GM19372 (cell line): ENCODE measurements around the gene SDF4.
"Not testable (repeated sequence)": the region's sequence is repeated elsewhere in the genome, so short reads cannot be mapped to it uniquely, and the experiment has no call there.

ENCODE experiments used
- ATAC-seq: cut with Tn5 transposase; IDR thresholded peaks from one replicate; pipeline ENCODE4 v1.9.1; 2021; ENCODE audit warnings: mild to moderate bottlenecking, low read depth, moderate library complexity; ENCODE audit not compliant: unreplicated experiment

The SDF4 gene

DNA sequence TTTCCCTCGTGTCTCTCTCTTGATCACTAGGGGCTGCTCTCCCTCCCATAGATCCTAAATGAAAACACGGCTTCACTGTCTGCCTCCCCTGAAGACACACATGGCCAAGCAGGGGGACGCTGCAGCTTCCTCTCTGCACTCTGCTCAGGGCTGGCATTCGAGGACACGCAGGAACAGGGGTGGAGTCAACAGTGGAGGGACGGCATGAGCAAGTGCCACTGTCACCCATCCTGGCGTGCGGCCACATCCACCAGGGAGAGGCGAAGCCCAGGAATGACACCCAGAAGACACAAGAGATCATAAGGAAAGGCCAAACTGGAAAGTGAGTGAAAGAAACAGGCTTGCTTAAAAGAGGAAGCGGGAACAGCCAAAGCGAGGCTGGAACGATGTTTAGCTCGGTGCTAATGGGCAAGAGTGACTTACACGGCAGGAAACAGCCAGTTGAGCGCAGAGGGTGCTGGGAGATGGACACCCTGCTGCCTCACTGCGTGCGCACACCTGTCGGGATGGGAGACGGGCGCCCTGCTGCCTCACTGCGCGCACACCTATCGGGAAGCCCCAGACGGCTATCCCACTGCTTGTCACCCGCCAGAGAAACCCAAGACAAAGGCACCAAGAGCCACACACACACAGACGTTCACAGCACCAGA, 28.3 kb upstream of the SDF4 start:
- ATAC-seq, result no peak

DNA sequence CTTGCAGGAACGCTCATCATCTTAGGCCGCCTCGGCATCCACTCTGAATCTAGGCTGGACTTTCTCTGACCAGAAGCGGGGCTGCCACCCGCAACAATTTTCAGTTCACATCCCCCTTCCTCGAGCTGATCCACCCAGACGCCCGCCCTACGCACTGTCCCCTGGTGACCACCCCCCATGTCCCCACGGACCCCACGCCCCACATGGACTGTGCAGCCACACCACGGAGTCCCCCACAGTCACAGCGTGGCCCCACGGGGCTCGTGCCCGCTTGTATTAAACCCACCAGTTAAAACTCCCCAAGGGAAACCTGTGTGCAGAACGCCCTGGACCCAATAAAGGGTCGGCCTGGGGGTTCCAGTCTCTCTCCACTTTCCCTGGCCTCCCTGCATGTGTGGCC, 27.7 kb upstream of the SDF4 start:
- ATAC-seq, result no peak

DNA sequence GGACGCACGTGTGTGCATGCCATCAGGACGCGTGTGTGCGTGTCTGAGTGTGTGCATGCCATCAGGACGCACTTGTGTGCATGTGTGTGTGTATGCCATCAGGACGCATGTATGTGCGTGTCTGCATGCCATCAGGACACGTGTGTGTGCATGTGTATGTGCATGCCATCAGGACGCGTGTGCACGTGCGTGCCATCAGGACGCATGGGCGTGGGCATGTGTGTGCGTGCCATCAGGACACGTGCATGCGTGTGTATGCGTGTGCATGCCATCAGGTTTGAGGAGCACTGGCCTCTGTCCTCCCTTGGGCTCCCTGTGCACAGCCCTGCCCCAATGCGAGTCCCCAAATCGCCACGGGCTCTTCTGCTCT, 27.3 kb upstream of the SDF4 start:
- ATAC-seq, result no peak

DNA sequence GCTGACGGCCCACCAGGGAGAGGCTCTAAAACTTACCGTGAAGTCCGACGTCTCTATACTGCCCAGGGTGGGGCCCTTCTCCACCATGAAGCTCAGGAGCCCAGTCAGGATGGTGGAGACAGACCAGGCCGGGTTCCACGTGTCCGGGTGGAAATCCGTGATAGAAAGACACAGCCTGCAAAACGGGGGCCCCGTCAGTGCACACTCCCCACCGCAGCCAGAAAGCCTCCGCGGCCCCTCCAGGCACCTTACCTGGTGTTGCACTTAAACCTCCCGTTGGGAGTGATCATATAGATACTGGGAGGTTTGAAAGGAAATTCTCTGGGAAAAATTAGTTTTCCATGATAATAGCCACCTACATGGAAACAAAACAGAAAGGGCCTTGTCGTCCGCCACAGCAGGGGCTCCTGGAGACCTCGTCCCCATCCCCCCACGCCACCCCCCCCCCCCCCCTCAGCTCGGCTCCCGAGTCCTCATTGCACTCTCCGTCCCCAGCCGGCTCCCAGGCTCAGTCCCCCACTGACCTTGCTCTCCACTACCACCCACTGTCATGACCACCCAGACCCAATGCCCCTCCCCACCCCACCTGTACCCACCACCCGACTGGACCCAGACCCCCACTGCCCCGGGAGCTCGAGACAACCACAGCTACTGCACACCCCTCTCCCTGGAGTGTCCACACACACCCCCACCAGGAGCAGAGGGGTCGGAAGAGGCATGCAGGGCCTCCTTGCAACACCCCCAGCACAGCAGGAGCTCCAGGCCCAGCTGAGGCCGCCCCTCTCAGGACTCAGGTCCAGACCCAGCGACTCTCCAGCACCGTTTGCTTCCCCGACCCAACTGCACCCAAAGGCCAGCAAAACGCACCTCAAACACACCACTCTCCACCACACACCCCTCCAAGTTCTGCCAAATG, 25.4 kb upstream of the SDF4 start:
- no peak for ATAC-seq

DNA sequence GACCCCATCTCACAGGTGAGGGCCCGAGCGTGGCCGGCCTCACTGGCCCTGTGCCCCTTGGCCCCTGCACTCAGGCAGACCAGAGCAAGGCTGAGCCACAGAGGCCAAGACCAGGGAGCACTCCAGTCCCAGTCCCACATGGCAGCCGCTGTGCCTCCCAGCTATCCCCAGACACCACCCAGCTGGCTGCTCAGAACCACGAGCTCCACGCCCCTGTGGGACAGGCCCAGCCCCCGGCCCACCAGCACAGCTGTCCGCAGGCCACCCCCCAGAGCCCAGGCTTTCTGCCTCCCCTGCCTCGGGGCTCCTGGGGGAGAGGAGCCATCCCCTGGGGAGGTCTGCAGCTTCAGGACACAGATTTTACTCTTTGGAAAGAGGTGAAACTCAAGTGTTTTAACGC, 23.8 kb upstream of the SDF4 start:
- no peak for ATAC-seq

DNA sequence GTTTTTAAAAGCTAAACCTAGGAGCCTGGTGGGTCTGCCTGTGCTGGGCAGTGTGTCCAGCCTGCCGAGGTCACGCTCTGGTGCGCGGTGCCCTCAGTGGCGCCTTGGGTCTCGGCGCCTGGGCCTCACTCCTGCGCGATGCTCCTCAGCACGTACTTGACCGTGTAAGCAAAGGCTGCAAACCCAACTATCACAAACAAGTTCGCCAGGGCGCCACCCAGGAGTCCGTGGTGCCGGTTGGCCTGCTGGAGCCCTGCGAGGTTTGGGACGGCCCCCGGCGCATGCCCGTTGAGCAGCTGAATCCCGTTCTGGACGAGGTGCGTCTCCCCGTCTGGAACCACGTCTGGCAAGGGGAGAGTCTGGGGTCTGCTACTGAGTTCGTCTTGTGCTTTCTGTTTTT, 23.3 kb upstream of the SDF4 start:
- ATAC-seq, result no peak

DNA sequence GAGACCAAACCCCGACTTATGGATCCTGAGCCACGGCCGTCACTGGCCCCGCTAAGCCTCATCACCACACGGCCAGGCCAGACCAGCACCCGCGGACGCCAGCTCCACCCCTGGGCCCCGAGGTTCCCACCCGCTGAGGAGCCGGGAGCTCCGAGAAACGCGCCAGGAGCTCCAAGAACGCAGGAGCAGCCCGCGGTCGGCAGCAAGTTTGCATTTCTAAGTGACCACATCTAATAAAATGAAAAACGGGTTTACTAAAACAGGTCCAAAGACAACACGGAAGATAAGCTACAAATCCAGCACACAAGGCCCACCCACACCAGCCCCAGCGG, 22.8 kb upstream of the SDF4 start:
- ATAC-seq, result no peak

DNA sequence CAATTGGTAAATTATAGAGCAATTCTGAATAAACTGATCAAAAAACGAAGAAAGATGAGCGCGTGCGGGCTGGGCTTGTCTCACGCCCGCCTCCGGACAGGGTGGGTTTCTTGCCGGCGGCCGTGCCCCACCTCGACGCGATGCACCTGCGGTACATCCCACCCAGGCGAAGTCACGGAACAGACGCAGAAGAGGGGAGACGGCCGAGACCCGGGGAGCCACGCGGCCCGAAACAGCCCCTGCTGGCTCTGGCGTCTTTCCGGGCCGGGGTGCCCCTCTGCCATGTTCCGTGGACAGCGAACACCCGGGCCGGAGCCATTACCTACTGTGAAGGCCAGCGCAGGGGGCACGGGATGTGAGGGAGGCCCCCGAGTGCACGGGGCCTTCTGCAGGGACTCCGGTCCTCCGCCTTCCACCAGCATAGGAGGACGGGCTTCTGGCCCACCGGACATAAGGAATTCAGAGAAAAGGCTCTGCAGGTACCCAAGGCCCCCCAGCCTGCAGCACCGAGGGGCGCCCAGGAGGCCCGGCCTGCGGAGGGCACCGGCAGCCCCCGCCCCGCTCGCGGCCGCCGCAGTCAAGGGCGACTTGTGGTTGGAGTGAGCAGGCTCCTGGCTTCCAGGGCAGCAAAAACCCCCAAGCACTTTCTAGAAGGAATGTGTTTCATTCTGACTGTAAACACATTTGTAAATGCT, 22.3 kb upstream of the SDF4 start:
- ATAC-seq, result no peak

DNA sequence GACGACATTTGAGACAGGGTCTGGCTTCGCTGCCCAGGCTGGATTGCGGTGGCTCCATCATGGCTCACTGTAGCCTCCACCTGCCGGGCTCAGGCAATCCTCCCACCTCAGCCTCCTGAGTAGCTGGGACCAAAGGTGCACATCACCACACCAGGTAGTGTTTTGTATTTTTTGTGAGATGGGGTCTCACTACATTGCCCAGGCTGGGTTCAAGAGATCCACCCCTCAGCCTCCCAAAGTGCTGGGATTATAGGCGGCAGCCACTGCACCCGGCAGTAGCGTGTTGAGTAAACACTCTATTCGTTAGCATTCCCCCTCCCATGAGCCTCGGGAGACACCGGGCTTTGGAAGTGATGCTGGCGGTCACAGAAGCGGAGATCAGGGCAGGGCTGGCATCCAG, 21.5 kb upstream of the SDF4 start:
- no peak for ATAC-seq

DNA sequence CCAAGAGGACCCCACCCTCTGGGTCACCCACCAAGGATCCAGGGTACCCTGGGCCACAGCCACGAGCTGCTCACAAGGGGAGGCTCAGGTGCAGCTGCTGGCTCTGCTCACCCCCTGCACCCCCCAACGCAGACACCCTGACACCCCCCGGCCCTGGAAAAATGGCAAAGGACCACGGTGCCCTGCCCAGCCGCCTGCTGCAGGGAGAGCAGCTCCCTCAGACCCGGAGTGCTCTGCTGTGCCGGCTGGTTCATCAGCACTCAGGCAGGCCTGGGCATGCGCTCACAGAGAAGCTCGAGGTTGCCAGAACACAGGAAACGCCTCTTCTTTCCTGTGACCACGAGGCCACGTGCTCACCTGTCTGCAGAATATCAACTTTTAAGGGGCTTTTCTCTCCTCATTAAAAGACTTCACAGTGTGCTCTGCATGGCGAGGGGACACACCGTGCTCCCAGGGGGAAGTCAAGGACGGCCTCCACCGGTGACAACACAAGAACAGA, 19.0 kb upstream of the SDF4 start:
- ATAC-seq, result no peak

DNA sequence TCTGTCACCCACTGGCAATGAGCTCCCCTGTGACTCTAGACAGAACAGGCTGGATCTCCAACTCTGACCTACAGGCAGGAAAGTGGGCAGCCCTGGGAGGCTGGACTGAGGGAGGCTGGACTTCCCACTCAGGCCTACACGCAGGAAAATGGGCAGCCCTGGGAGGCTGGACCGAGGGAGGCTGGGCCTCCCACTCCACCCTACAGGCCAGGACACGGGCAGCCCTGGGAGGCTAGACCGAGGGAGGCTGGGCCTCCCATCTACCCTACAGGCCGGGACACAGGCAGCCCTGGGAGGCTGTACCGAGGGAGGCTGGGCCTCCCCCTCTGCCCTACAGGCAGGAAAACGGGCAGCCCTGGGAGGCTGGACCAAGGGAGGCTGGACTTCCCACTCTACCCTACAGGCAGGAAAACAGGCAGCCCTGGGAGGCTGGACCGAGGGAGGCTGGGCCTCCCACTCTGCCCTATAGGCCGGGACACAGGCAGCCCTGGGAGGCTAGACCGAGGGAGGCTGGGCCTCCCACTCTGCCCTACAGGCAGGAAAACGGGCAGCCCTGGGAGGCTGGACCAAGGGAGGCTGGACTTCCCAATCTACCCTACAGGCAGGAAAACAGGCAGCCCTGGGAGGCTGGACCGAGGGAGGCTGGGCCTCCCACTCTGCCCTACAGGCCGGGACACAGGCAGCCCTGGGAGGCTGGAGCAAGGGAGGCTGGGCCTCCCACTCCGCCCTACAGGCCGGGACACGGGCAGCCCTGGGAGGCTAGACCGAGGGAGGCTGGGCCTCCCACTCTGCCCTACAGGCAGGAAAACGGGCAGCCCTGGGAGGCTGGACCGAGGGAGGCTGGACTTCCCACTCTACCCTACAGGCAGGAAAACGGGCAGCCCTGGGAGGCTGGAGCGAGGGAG, 16.5 kb upstream of the SDF4 start:
- ATAC-seq, result not testable (repeated sequence)

DNA sequence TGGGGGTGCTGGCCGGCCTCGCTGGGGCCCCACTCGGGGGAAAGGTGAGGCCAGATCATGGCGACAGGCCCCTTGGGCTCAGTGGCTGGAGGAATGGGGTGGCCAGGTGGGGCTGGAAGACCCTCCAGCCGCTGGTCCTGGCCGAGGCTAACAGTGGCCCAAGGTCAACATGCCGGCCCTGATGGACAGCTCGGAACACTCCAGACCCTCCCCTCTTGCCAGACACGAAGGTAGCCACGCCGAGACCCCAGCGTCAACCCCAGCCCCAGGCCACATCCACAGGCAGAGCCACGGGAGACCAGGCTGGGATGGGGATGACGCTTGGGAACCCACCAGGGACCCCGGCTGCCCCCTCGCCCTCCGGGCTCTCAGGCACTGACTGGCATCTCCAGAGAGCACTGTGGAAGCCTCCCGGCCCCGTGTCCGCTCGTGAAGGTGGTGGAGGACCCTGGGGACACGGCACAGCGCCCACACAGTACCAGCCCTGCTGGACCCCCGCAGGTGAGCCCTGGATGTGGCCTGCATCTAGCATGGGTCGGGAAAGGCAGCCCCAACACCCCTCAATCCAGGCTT, 15.6 kb upstream of the SDF4 start:
- ATAC-seq, result no peak

DNA sequence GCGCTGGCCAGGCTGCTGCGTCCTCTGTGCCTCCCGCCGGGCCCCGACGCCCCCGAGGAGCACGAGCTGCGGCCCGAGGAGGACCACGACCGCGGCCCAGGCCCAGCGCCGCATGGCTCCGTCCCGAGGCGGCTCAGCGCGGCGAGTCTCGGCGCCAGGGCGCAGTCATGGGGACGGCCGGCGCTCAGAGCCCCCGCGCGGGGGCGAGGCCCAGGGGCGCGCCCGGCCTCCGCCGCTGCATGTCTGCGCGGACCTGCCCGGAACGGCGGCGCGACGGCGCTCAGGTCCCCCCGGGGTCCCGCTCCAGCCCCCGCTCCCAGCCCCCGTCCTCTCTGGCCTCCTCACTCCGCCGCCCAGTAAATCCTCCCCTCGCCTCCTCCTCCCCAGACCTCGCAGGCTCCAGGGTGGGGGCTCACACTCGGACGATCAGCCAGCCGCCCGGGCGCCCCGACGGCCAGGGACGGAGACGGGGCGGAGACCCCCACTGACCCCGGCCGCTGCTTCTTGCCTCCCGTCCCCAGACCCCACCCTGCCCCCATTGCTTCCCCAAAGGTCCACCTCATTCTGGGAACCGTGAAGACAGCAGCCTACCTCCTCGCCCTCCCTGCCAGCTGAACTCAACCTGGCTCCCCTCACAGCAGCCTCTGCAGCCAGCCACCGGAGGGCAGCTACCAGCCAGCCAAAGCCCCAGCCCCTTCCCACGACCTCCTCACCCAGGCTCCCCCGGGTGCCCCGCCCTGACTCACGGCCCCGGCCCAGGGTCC, 15.0 kb upstream of the SDF4 start, which contains the start of gene C1QTNF12:
TSS of gene C1QTNF12 (minus strand) at position 146 of the 764 bp plus-strand sequence. CDS start at position 114, 32 bp downstream.
- no peak for ATAC-seq

DNA sequence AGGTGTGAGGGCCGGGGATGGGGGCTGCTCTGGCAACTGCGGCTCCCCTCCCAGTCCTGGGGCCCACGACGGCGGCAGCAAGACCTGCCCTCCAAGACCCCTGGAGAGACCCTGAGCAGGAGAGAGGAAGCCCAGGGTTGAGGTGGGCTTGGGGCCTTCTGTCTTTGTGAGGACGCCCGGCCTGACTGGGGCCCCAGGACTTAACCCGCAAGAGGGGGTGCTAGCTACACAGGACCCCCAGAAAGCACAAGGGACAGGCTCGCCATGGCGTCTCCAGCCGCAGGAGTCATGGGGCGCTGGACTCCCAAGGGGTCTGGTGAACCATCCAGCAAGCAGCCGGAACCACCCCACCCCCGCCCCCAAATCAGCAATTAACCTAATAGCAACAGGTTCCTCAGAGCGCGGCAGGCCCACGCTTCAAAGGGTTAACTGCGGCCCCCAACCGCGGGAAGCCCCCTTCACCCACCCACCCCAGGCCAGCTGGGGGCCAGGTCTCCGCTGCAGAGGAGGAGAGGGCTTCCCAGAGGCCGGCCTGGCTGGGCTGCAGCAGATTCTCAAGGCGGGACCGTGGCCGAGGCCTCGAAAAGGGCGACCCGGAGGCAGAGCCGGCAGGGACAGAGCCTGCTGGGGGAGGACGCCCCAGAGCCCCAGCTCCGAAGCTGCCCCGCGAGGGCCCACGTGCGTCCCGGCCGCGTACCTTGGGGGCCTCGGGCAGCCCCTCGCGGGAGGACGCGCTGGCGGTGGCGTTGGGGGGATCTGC, 14.2 kb upstream of the SDF4 start:
- ATAC-seq, result no peak

DNA sequence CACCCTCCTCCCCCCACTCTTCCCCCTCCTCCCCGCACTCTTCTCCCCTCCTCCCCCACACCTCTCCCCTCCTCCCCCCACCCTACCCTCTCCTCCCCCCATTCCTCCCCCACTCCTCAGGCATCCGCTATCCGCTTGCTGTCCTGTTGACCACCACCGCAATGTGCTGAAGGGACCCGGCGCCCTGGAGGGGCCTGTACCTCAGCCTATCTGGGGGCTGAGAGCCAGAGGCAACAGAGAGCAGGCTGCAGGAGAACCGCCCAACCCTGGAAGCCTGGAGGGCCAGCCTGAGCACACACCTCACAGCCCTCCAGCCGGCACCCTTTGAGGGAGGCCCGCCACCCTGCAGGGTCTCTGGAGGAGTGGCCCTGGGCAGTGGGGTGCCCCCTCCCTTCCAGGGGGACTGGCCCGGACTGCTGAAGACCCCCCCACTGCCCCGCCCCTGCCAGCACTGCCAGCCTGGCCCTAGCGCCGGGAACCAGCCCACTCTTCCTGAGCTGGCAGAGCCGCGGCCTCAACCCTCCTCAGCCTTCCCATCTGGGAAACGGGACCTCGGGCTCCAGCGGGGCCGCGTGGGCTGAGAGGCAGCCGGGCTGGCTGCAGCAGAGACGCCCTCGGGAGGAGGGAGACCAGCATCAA, 13.5 kb upstream of the SDF4 start:
- no peak for ATAC-seq

DNA sequence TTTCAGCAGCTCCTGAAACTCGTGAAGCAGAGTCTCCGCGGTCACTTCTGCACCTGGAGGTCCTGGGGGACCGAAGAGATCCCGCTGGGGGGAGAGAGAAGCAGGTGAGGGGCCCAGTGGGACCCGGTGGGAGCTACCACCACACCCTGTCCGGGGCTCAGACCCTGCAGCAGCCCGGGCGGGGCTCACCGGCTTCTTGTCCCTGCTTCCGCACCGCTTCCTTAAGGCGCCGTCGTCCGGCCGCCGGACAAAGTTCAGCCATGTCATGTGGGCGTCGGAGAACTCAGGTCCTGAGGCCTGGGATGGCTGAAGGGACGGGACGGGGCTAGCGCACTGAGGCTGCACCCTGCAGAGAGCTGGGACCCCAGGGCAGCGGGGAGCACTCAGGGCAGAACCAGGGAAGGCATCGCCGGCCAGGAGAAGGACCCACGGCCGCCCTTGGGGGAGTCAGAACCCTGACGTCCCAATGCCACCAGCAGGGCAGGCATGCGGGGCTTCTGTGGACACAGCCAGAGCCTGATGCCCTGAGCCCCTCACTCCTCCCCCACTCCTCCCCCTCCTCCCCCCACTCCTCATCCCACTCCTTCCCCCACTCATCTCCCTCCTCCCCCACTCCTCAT, 12.5 kb upstream of the SDF4 start:
- ATAC-seq, result no peak

DNA sequence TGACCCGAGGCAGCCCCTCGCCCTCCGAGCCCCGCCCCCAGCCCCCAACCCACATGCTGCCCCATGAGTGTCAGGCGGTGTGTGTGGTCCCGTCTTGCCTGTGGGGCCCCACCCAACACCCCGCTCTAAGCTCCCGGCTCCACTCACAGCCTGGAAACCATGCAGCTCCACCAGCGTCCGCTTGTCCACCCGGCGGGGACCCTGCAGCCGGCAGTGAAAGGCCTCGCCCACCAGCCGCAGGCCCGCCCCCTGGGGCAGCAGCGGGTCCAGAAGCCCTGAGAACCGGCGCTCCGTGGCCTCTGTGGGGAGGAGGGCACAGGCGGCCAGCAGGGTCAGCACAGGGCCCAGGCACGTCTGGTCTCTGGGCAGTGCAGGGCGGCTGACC, 12.0 kb upstream of the SDF4 start:
- ATAC-seq, result no peak

DNA sequence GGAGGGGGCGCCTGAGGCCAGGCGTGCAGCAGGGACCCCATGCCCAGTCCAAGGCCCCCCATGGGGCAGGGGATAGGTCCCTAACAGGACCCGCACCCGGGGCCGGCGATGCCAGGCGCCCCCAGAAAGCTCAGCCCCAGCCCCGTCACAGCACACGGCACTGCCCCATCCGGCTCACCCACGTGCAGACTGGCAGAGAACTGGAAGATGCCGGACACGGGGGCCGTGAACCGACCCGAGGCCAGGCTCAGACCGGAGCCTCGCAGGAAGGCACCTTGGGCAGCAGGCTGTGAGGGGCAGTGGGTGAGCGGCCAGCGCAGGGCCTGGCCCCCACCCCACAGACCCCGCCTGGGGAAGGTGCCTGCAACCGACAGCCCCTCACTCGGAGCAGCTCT, 11.5 kb upstream of the SDF4 start:
- ATAC-seq, result no peak
